Fibroblast of the conjunctiva (primary cell): Measurements from ENCODE around the gene SH2D5.
"Not testable (repeated sequence)": the region's sequence is repeated elsewhere in the genome, so short reads cannot be mapped to it uniquely, and the experiment has no call there.

Experiments
- DNase-seq: peaks from one replicate; pipeline ENCODE4 v3.0.0-alpha.2; 2010; ENCODE audit warnings: low read depth

Gene SH2D5

GRCh38 chr1:20695515-20695914 is 37.0 kb downstream of the SH2D5 start:
- no peak for DNase-seq

- no peak for DNase-seq
These were observed 38.9 kb downstream of the SH2D5 start for GRCh38 chr1:20693623-20694022.

DNA sequence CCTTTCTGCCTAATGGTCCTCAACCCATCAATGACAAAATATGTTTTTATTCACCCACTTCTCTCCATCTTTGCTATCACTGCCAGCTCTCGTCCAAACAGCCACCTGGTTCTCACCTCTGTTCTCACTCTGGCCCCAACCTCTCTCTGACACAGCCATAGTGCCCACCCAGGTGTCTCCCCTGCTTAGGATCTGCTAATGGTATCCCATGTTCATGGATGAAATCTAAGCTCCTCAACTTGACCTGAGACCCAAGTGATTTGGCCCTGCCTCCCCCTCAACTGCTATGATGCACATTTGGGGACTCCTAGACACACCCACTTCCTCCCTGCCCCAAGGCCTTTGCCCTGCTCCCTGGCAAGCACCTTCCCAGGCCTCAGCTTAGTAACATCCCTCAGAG is 40.6 kb downstream of the SH2D5 start:
- DNase-seq, result no peak

GRCh38 chr1:20689645-20690056 is 42.9 kb downstream of the SH2D5 start:
- DNase-seq, result no peak

- DNase-seq, result no peak
These were observed 45.4 kb downstream of the SH2D5 start for GRCh38 chr1:20686883-20687725.

DNA sequence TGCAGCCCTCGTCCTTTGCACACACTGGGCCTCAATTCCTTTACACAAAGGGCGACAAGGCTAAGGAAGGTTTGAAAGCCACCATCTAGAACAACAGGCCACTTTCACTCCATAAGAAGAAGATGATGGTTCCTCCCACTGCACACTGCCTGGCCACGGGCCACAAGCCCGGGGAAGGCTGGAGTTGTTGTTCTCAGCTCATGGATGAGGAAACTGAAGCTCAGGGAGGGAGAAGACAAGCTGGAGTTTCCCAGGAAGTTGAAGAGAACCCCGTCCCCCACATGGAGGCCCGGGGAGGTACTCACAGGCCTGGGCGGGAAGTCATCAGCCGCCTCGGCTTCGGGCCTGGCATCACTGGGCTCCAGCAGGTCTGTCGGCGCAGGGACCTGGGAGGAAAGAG is 46.8 kb downstream of the SH2D5 start:
- no peak for DNase-seq

DNA sequence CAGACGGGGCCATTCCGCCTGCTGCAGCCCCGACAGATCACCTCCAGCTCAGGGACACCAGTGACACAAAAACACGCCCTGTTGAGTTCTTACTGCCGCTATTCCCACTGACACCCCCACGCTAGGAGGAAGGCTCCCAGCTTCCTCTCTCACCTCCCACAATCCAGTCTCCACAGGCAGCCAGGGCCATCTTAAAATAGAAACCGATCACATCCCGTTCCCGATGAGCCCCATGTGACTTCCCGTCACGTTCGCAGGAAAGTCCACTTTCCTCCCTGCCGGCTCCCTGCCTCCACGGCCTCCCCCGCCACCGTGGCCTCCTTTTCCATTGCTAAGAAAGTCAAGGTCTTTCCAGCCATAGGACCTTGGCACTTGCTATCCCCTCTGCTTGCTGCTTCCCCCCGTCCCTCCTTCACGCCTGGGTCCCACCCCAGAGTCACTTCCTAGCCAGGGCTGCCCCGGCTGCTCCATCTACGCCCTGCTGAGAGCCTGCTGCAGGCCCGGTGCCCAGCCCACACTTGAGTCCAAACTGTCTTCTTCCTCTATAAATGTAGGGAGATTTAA is 47.3 kb downstream of the SH2D5 start:
- DNase-seq, result no peak

- DNase-seq, result no peak
These were observed 47.9 kb downstream of the SH2D5 start for GRCh38 chr1:20684651-20685050.

- DNase-seq, result no peak
These were observed 48.4 kb downstream of the SH2D5 start for GRCh38 chr1:20684050-20684620.

DNA sequence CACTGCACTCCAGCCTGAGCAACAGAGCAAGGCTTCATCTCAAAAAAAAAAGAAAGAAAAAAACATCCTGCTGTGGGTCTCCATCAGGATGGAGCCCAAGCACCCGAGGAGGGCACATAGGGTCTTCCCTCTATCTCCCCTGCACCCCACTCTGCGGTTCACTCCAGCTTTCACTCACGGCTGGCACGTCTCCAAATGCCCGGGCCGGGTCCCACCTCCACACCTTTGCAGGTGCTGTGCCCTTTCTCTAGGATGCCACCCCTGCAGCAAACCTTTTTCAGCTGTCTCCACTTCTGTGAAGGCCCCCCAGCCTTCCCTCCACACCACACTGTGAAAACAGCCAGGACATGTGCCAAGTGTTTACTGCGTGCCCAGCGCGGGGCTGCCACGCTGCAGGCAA is 48.9 kb downstream of the SH2D5 start:
- no peak for DNase-seq

DNA sequence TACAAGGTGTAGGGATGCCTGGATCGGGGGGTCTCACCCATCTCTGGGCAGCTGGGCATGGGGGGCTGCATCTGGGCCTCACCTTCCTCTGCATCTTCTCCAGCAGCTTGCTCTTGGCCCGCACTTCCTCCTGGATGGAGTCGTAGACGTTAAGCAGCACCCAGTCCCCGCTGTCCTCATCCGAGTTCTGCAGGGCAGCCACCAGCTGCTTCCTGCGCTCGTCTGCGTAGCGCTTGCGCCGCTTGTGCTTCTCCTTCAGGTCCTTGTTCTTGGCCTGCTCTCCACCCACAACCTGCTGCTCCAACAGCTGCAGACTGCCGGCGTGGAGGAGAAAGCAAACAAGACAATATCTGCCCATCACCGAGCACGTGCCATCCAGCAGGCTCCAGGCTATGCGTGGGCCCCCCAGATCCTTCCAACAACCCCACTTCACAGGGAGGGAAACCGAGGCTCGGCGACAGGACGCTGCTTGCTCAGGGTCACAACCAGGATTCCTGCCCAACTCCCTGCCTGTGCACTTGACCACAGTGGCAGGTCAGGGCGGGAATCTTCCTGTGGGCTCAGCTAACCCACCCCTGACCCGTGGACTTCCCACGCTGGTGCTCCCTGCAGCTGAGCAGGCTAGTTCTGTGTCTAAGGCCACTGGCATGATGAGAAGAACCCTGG is 49.8 kb downstream of the SH2D5 start:
- DNase-seq, result no peak

DNA sequence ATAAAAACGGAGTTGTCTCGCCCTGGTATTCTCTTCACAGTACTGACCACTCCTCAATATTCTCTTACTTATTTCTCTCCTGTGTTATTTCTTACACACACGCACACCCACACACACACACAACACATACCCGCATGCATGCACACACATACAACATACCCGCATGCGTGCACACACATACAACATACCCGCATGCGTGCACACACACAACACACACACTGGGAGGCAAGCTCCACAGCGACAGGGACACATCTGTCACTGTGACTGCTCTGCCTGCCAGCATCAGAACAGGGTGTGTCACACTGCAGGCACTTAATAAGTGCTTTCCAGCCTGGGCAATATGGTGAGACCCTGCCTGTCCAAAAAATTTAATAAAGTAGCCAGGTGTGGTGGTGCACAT is 50.5 kb downstream of the SH2D5 start:
- no peak for DNase-seq

DNA sequence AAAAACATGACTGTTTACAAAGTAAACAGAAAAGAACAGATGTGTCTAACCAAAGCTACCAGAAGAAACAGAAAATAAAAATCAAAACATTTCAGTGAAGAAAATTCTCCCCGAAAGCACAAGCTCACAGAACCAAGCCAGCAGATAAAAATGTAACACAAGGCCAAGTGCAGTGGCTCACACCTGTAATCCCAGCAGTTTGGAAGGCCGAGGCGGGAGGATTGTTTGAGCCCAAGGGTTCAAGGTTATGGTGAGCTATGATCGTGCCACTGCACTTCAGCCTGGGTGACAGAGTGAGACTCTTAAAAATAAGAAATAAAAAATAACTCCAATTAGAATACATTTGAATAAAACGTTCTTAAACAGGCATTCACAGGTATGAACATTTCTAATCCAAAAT is 52.2 kb downstream of the SH2D5 start:
- no peak for DNase-seq

DNA sequence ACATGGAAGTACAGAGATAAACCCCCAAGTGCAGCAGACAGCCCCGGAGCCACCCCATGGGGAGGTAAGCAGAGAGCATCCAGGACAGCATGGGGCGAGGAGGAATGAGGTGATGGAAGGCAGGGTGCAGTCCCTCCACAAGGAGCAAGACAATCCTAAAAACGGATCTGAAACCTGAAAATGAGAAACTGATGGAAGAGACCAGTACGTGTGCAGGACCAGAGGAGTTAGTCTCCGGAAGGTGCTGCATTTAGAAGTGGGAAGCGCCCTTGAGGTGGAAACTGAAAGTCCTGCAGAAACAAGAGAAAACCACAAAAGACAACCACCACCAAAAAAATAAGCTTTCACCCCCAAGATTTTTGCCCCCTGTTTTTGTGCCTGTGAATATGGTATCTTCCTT is 53.9 kb downstream of the SH2D5 start:
- no peak for DNase-seq

GRCh38 chr1:20673626-20674025 is 58.9 kb downstream of the SH2D5 start:
- not testable (repeated sequence) for DNase-seq

GRCh38 chr1:20672265-20672632 is 60.3 kb downstream of the SH2D5 start:
- DNase-seq, result no peak

- DNase-seq, result no peak
These were observed 61.6 kb downstream of the SH2D5 start for GRCh38 chr1:20670936-20671335.
